SIG-M5 treated with dmso at 0.1 percent for 504 hours (cell line): ENCODE results near the gene PREX1.
"Not testable (repeated sequence)": the region's sequence is repeated elsewhere in the genome, so short reads cannot be mapped to it uniquely, and the experiment has no call there.

Experiments used
- DNase-seq: peaks from one replicate; lab custom pipeline; 2025; ENCODE audit not compliant: unreplicated experiment; lab: John Stamatoyannopoulos, UW

Gene PREX1

DNA sequence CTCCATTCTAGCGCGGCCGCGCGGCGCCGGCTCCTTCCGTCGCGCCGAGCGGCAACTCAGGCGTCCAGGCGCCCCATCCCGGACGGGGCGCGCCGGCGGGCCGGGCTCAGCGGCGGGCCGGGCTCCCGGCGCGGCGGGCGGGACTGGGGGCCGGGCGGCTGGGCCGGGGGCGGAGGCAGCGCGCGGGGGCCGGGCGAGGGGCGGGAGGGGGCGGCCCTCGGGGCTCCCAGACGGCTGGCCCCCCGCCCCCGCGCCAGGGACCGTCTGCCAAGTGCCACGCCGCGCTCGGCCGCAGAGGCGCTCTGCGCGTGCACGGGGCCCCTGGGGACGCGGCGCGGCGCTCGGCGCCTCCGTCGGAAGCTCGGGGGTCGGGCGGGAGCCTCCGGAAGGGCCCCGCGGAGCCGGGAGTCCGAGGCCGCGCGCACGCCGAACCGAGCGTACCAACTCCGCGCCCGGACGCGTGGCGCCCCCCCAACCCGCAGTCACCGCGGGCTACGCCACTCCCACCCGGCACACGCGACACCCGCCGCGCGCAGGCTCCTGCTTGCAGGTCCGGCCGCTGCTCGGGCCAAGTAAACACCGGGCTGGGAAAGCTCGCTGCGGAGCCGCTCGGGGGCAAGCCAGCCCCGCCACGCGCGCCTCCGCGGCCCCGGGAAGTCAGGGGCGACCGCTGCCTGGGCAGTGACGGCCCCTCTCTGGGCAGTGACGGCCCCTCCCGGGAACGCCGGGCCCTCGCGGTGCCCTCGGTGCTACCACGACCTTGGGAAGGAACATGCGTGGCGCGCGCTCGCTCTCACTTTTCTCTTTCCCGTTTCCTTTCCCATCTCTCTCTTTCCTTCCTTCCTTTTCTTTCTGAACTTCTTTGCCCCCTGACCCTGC lies at the start of gene PREX1:
Gene PREX1 (minus strand): TSS at position 145 of the 879 bp plus-strand sequence. CDS start 139 bp downstream, at position 6.
- peak; percentile 97 for DNase-seq

DNA sequence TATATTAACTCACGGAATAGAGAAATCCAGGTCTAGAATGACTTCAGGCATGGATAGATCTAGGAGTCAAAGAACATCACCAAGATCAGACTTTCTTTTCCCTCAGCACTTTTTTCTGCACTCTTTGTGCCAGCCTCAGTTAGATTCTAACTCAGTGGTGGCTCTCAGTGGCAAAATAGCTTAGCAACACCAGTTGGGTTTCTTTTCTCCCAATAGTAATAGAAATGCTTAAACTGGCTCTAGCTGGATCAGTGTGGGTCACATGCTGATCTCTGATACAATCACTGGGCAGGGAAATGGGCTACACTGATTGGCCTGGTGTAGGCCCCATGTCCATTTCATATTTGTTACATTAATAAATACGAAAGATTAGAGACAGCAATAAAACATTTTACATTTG lies 49.5 kb upstream of the PREX1 start:
- DNase-seq = peak; percentile 69

GRCh38 chr20:48875914-48876240 lies 48.1 kb upstream of the PREX1 start:
- DNase-seq = no peak

DNA sequence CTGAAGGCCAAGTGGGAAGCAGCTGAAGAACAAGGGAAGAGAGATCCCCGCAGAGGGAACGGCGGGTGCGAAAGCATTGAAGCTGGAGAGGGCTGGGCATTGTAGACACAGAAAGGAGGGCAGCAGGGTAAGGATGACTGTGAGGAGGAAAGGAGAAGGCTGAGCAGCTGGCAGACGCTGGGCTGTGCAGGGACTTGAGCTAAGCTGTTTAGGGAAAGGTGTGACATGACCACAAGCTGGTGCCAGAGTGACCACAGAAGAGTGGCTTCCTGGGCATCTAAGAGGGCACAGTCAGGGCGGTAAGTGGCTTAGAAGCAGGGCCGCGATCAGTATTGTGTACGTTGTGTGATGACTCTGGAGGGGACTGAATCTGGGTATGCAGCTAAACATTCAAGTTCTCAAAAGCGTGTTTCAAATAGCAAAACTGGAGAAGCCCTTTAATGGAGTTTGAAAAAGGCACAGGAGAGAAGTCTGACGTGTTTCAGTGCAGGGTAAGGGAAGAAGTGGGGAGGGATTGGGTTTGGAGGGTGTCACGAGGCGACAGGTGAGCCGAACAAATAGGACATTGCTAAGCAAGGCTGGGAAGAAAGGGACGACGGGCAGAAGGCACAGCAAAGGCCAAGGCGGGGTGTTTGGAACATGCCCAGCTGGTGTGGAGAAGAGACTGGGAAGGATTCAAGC lies 47.6 kb upstream of the PREX1 start:
- no peak for DNase-seq

GRCh38 chr20:48869442-48869841 lies 41.6 kb upstream of the PREX1 start:
- DNase-seq = not testable (repeated sequence)

DNA sequence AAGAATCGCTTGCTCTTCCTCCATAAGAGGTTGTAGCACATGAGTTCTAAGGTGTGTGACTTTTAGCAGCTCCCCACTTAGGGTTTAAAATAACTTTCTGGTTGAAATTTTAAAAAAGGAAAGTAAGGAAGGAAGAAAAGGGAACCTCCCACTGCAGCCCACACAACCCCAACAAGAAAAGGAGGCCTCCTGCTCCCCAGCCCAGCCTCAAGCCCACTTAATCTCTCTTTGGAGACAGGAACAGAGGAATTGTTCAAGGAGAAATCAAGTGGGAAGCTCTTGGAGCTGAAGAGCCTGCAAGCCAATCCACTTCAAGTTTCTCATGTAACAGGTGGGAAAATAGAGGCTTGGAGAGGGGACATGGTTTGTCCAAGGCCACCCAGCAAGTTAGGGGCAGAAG lies 39.1 kb upstream of the PREX1 start:
- peak; percentile 61 for DNase-seq

- DNase-seq = no peak
Observed at GRCh38 chr20:48864738-48865318, 37.0 kb upstream of the PREX1 start.

DNA sequence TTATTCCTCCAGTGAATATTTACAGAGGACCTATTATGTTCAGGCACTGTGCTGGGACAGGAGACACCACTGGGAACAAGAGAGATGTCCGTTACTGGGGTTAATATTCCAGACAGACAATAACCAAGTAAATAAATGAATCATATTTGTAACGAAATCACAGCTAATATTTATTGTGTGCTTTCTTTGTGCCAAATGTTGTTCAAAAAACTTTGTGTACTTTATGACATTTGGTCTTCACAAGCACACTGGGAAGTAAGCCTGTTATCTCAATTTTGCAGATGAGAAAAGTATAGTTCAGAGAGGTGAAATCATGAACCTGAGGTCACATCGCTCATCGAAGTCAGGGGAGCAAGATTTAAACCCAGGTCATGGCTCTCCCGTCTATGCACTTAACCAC lies 36.5 kb upstream of the PREX1 start:
- no peak for DNase-seq

DNA sequence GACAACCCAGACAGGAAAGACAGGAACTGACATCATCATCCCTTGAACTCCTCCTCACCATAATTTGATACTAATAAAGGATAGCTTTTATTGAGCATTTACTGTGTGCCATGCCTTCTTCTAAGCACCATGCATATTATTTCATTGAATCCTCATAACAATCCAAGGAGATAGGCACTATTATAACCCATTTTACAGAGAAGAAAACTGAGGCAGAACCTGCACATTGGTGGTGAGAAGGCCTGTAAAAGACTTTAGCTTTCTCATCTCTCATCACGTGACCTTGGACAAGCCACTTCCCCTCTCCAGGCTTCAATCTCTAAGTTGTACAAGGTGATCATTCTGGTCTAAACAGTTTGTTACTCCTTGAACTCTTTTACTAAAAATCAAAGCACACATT lies 34.5 kb upstream of the PREX1 start:
- DNase-seq = no peak

DNA sequence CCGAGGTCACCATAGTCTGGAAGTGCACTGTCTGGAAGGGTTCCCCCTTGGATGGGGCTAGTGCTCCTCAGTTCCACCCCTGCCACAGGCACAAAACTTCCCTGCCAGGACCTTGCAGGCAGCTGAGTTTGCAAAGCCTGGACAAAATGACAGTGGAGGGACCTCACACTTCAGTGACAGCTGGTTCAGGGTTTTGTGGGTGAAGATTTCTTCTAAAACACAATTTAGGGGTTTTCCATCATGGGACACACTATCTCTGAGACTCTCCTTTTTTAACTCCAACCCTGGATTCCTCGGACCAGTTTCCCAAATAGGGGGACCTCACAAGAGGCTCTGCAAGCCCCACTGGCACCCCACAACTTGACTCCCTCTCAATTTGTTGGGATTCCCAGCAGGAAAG lies 33.6 kb upstream of the PREX1 start:
- no peak for DNase-seq

- no peak for DNase-seq
Observed at GRCh38 chr20:48858075-48858790, 30.4 kb upstream of the PREX1 start.

- no peak for DNase-seq
Observed at GRCh38 chr20:48856130-48856529, 28.3 kb upstream of the PREX1 start.

GRCh38 chr20:48855046-48855445 lies 27.2 kb upstream of the PREX1 start:
- no peak for DNase-seq

DNA sequence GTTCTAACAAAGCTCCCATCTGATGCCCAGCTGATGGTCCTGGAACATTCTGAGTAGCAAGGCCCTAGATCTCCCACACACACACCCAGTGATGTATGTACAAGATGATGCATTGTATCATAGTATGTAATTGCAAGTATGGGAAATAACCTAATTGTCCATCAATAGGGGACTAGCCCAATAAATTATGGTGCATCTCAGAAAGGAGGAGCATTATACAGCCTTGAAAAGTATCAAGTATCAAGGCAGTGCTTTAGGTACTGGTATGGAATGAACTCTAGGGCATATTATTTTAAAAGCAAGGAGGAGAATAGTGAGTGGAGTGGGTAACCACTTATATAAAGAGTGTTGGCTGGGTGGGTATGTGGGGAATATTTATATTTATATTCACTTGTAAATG lies 24.8 kb upstream of the PREX1 start:
- no peak for DNase-seq

- no peak for DNase-seq
Observed at GRCh38 chr20:48851579-48851978, 23.8 kb upstream of the PREX1 start.

- DNase-seq = no peak
Observed at GRCh38 chr20:48850977-48851299, 23.1 kb upstream of the PREX1 start.

- no peak for DNase-seq
Observed at GRCh38 chr20:48850257-48850976, 22.6 kb upstream of the PREX1 start.

DNA sequence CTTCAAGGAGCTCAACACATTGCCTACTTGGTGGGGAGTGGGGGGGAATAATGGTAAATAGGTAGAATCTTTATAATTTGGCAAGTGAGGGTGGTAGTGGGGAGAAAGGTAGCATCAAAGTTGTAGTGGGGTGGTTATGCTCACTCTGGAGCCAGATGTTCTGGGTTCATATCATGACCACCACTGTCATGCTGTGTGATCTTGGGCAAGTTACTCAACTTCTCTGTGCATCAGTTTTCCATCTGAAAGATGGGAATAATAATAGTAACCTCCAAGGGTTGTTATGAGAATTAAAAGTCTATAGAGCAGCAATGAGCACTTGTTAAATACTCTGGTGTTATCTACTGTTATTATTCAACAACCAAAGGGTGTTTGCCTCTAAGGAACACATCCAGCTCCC lies 22.0 kb upstream of the PREX1 start:
- DNase-seq = no peak

GRCh38 chr20:48849299-48849698 lies 21.5 kb upstream of the PREX1 start:
- DNase-seq = no peak

DNA sequence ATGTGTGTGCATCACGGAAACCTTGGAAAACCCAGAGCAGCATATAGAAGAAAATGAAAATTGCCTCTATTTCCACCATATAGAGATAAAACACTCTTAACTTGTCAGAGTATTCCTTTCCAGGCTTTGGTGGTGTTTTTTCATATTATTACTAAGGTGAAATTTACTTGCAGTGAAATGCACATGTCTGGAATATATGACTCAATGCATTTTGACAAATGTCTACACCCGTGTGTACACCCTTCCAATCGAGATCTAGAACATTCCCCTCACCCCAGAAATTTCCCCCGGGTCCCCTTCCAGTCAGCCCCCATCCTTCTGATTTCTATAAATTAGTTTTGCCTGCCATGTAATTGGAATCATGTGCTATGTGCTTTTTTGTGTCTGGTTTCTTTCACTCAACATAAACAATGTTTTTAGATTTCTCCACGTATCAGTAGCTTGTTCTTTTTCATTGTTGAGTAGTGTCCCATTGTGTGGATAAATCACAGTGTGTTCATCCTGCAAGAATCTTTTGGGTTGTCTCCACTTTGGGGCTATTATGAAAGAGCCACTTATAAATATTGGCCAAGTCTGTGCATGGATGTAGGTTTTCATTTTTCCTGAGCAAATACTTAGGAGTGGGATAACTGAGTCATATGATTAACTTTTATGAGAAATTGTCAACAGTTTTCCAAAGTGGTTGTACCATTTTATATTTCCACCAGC lies 19.9 kb upstream of the PREX1 start:
- DNase-seq = no peak
